ENCODE data around the gene KDM8. TPM values are rescaled to one million over a fixed set of nuclear protein-coding genes. Genes with fewer than 3 reads are reported as not detected.

The KDM8 gene
- total RNA-seq, 4 donors from 2014 or later: 1.9 to 12.0 (median 4.0) TPM

- WGBS, 2 donors (ENCODE audit: low coverage in 1 of 2): 87 to 94% methylated on average over 3 to 6 of the region's 8 CpGs
- TF ChIP-seq CTCF (IDR thresholded peaks at IDR 0.05) (no peak), POLR2A (IDR thresholded peaks at IDR 0.05) (no peak), POLR2AphosphoS5 (IDR thresholded peaks at IDR 0.05) (no peak), EP300 (IDR thresholded peaks at IDR 0.05) (no peak)
- Histone ChIP-seq H3K27ac (no peak overlapping the region), H3K4me3 (no peak overlapping the region), H3K4me1 (peaks cover 0 to 7% (median 3%) of the 10 kb centered on the region in 3 donors), H3K27me3 (no peaks in the 10 kb centered on the region), H3K36me3 (peaks cover 0 to 50% of the 10 kb centered on the region in 2 donors), H3K9me3 (no peaks in the 10 kb centered on the region)
- ATAC-seq: no peak
Observed at GRCh38 chr16:27209591-27209990, 6.3 kb downstream of the KDM8 start.

- peaks cover 0 to under 1% (median 0%) of the 10 kb centered on the region in 3 donors for H3K4me1 ChIP-seq
- H3K9me3 ChIP-seq: no peaks in the 10 kb centered on the region
- peaks cover 0 to 56% of the 10 kb centered on the region in 2 donors for H3K36me3 ChIP-seq
- TF ChIP-seq POLR2AphosphoS5 (IDR thresholded peaks at IDR 0.05) (no peak), EP300 (IDR thresholded peaks at IDR 0.05) (no peak), POLR2A (IDR thresholded peaks at IDR 0.05) (no peak), CTCF (IDR thresholded peaks at IDR 0.05) (no peak)
- no peak overlapping the region for H3K4me3 ChIP-seq
- ATAC-seq: no peak
- no peak overlapping the region for H3K27ac ChIP-seq
- H3K27me3 ChIP-seq: no peaks in the 10 kb centered on the region
- 90% methylated on average over 2 of the region's 17 CpGs; no CpG with 5 or more reads in 1 of the 2 donors for WGBS, 2 donors (ENCODE audit: low coverage in 1 of 2)
Observed at GRCh38 chr16:27210174-27210573, 6.8 kb downstream of the KDM8 start.

GRCh38 chr16:27211026-27211425, 7.7 kb downstream of the KDM8 start:
- WGBS, 2 donors (ENCODE audit: low coverage in 1 of 2): 88 to 90% methylated on average over 3 to 8 of the region's 10 CpGs
- Histone ChIP-seq H3K36me3 (peaks cover 0 to 65% of the 10 kb centered on the region in 2 donors), H3K9me3 (no peaks in the 10 kb centered on the region), H3K4me1 (no peaks in the 10 kb centered on the region), H3K27ac (no peak overlapping the region), H3K4me3 (no peak overlapping the region), H3K27me3 (no peaks in the 10 kb centered on the region)
- no peak for ATAC-seq
- TF ChIP-seq CTCF (IDR thresholded peaks at IDR 0.05) (no peak), EP300 (IDR thresholded peaks at IDR 0.05) (no peak), POLR2AphosphoS5 (IDR thresholded peaks at IDR 0.05) (no peak), POLR2A (IDR thresholded peaks at IDR 0.05) (no peak)

DNA sequence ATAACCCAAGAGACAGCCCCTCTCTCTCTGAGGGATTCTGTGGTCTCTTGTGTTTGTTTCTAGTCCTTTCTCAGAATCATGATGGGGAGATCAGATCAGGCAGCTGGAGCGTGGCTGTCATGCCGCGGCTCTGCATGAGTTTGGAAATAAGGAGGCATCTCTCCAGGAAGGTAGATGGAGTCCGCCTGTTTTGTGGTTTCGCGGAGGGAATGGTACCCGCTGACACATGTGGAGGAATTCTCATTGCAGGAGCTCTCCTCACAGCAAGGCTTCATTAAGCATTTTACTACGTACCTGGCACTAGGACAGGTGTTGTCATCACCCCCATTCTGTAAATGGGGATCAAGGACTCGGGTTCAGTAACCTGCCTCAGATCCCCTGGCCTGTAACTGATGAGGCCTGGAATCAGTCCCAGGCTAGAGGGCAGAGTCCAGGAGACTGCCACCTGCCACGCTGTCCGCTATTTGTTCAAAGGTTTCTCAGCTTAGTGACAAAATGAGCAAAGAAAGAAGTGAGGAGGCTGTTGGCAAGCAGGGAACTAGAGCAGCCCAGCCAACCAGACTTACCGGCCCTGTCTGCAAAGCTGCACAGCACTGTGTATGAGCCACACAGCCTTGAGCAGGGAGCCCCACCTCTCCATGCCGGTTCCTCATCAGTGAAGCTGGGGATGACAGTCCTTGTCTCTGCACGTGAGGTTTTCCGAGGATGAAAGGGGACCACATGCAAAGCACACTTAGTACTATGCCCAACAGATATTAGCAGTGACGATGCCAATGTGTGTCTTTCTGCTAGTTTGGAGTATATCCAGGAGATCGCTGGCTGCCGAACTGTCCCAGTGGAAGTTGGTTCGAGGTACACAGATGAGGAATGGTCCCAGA, 11.0 kb downstream of the KDM8 start:
- WGBS, 2 donors (ENCODE audit: low coverage in 1 of 2): 90 to 98% methylated on average over 8 of the region's 19 CpGs
- peaks cover 0 to 78% of the 10 kb centered on the region in 2 donors for H3K36me3 ChIP-seq
- H3K4me1 ChIP-seq: no peaks in the 10 kb centered on the region
- no peaks in the 10 kb centered on the region for H3K9me3 ChIP-seq
- H3K27ac ChIP-seq: no peak overlapping the region
- ATAC-seq: no peak
- no peak overlapping the region for H3K4me3 ChIP-seq
- TF ChIP-seq POLR2A (IDR thresholded peaks at IDR 0.05): no peak
- no peak for TF ChIP-seq CTCF (IDR thresholded peaks at IDR 0.05)
- TF ChIP-seq POLR2AphosphoS5 (IDR thresholded peaks at IDR 0.05): no peak
- no peaks in the 10 kb centered on the region for H3K27me3 ChIP-seq

DNA sequence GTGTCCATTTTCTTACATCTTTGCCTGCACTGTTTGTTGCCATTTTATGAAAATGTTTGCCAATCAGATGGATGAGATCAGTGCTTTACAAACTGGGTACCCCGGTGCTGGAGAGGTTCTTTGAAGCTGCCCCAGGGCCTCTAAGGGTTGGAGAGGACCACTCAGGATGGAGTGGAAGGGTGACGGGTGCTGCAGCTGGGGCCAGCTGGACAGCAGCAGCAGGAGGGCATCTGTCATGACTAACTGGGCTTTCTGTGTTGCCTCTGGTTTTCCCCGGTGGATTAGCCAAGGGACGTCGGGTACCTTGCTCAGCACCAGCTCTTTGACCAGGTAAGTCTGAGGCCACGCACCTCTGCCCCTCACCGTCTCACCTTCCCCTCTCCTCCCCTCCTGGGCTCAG, 12.3 kb downstream of the KDM8 start:
- Histone ChIP-seq H3K27me3 (no peaks in the 10 kb centered on the region), H3K4me3 (no peak overlapping the region), H3K9me3 (no peaks in the 10 kb centered on the region), H3K27ac (no peak overlapping the region), H3K4me1 (no peaks in the 10 kb centered on the region), H3K36me3 (peaks cover 0 to 73% of the 10 kb centered on the region in 2 donors)
- WGBS, 2 donors (ENCODE audit: low coverage in 1 of 2): 80 to 90% methylated on average over 1 to 4 of the region's 7 CpGs
- no peak for ATAC-seq
- TF ChIP-seq CTCF (IDR thresholded peaks at IDR 0.05): no peak
- TF ChIP-seq POLR2AphosphoS5 (IDR thresholded peaks at IDR 0.05): no peak
- TF ChIP-seq EP300 (IDR thresholded peaks at IDR 0.05): no peak
- TF ChIP-seq POLR2A (IDR thresholded peaks at IDR 0.05): no peak

All from gastroesophageal sphincter (tissue), 4 donors.